Pons (tissue), 1 donor: ENCODE data around the gene KIF21B.

ENCODE experiments used
- DNase-seq: peaks from one replicate; pipeline ENCODE4 v3.0.0-alpha.2; 2016; ENCODE audit warnings: low spot score

The KIF21B gene

GRCh38 chr1:201020040-201020591 lies 3.4 kb downstream of the KIF21B start:
- DNase-seq, result no peak

GRCh38 chr1:201019321-201019977 lies 4.1 kb downstream of the KIF21B start:
- peak; percentile 55 for DNase-seq

GRCh38 chr1:201017828-201018163 lies 5.7 kb downstream of the KIF21B start:
- no peak for DNase-seq

- DNase-seq, result no peak
These were observed 6.3 kb downstream of the KIF21B start for GRCh38 chr1:201016943-201017827.

- peak; percentile 36 for DNase-seq
These were observed 7.3 kb downstream of the KIF21B start for GRCh38 chr1:201016211-201016651.

- no peak for DNase-seq
These were observed 7.9 kb downstream of the KIF21B start for GRCh38 chr1:201015551-201016091.

GRCh38 chr1:201014816-201015200 lies 8.7 kb downstream of the KIF21B start:
- DNase-seq, result no peak

- peak; percentile 49 for DNase-seq
These were observed 9.3 kb downstream of the KIF21B start for GRCh38 chr1:201013991-201014815.

- no peak for DNase-seq
These were observed 10.5 kb downstream of the KIF21B start for GRCh38 chr1:201013031-201013485.

- DNase-seq, result no peak
These were observed 11.9 kb downstream of the KIF21B start for GRCh38 chr1:201011616-201012015.

- DNase-seq, result peak; percentile 39
These were observed 13.4 kb downstream of the KIF21B start for GRCh38 chr1:201009962-201010645.

- DNase-seq, result no peak
These were observed 14.7 kb downstream of the KIF21B start for GRCh38 chr1:201008666-201009360.

GRCh38 chr1:201007481-201007880 lies 16.0 kb downstream of the KIF21B start:
- no peak for DNase-seq

GRCh38 chr1:201006450-201006849 lies 17.1 kb downstream of the KIF21B start:
- no peak for DNase-seq

GRCh38 chr1:201004732-201005131 lies 18.8 kb downstream of the KIF21B start:
- no peak for DNase-seq

- DNase-seq, result no peak
These were observed 19.4 kb downstream of the KIF21B start for GRCh38 chr1:201004154-201004553.

GRCh38 chr1:201002510-201002909 lies 21.0 kb downstream of the KIF21B start:
- no peak for DNase-seq

- no peak for DNase-seq
These were observed 21.6 kb downstream of the KIF21B start for GRCh38 chr1:201001962-201002361.

GRCh38 chr1:201000391-201000790 lies 23.1 kb downstream of the KIF21B start:
- no peak for DNase-seq

GRCh38 chr1:200999667-201000066 lies 23.8 kb downstream of the KIF21B start:
- no peak for DNase-seq

- DNase-seq, result no peak
These were observed 25.2 kb downstream of the KIF21B start for GRCh38 chr1:200998323-200998722.
